ENCODE data around the gene GIPR. TPM values are rescaled to one million over a fixed set of nuclear protein-coding genes. Genes with fewer than 3 reads are reported as not detected.

Gene GIPR
- total RNA-seq, 1 donor from 2014 or later = 3.4 TPM

GRCh38 chr19:45643024-45643926 lies 24.7 kb upstream of the GIPR start:
- intact Hi-C loops (cut with DNase I) = loop anchor here (5.0 kb wide), 1 partner anchor 36 kb away; no protein-coding TSS in a partner anchor
- DNase-seq (ENCODE audit: extremely low spot score in 2 of 2) = no peak
- Histone ChIP-seq H3K36me3 (no peaks in the 10 kb centered on the region), H3K4me3 (peak overlapping the region in 1 of 2 donors; percentile 34), H3K9me3 (no peaks in the 10 kb centered on the region), H3K27ac (no peak overlapping the region), H3K4me1 (peaks cover 59% of the 10 kb centered on the region), H3K27me3 (no peaks in the 10 kb centered on the region)
- TF ChIP-seq POLR2AphosphoS5 (IDR thresholded peaks at IDR 0.05; ENCODE audit: insufficient read depth in 1 of 2, low read depth in 1 of 2) (peak in 1 of 2 donors; percentile 75), POLR2A (IDR thresholded peaks at IDR 0.05) (no peak), CTCF (IDR thresholded peaks at IDR 0.05) (peak; percentile 93 to 98 (median 96))

GRCh38 chr19:45643927-45644771 lies 23.9 kb upstream of the GIPR start:
- Histone ChIP-seq H3K27ac (no peak overlapping the region), H3K36me3 (no peaks in the 10 kb centered on the region), H3K4me3 (no peak overlapping the region), H3K9me3 (no peaks in the 10 kb centered on the region), H3K27me3 (no peaks in the 10 kb centered on the region), H3K4me1 (peaks cover 51% of the 10 kb centered on the region)
- no peak for TF ChIP-seq POLR2A (IDR thresholded peaks at IDR 0.05)
- no peak for TF ChIP-seq POLR2AphosphoS5 (IDR thresholded peaks at IDR 0.05; ENCODE audit: insufficient read depth in 1 of 2, low read depth in 1 of 2)
- intact Hi-C loops (cut with DNase I) = loop anchor here (5.0 kb wide), 1 partner anchor 37 kb away; no protein-coding TSS in a partner anchor
- DNase-seq (ENCODE audit: extremely low spot score in 2 of 2) = no peak

- Histone ChIP-seq H3K36me3 (no peaks in the 10 kb centered on the region), H3K27ac (no peak overlapping the region), H3K4me1 (peaks cover 45% of the 10 kb centered on the region), H3K27me3 (no peaks in the 10 kb centered on the region), H3K9me3 (no peaks in the 10 kb centered on the region), H3K4me3 (peak overlapping the region; percentile 27 to 38)
- DNase-seq (ENCODE audit: extremely low spot score in 2 of 2) = no peak
- no peak for TF ChIP-seq POLR2AphosphoS5 (IDR thresholded peaks at IDR 0.05; ENCODE audit: insufficient read depth in 1 of 2, low read depth in 1 of 2)
- no peak for TF ChIP-seq POLR2A (IDR thresholded peaks at IDR 0.05)
- TF ChIP-seq CTCF (IDR thresholded peaks at IDR 0.05) = no peak
- intact Hi-C loops (cut with DNase I) = no loop called here
Measured at GRCh38 chr19:45645068-45645630, 22.9 kb upstream of the GIPR start.

GRCh38 chr19:45645631-45646344 lies 22.2 kb upstream of the GIPR start:
- Histone ChIP-seq H3K4me3 (peak overlapping the region; percentile 27 to 38), H3K4me1 (peaks cover 45% of the 10 kb centered on the region), H3K27me3 (no peaks in the 10 kb centered on the region), H3K36me3 (no peaks in the 10 kb centered on the region), H3K27ac (no peak overlapping the region), H3K9me3 (no peaks in the 10 kb centered on the region)
- DNase-seq (ENCODE audit: extremely low spot score in 2 of 2) = no peak
- intact Hi-C loops (cut with DNase I) = no loop called here
- TF ChIP-seq CTCF (IDR thresholded peaks at IDR 0.05) (no peak), POLR2A (IDR thresholded peaks at IDR 0.05) (no peak), POLR2AphosphoS5 (IDR thresholded peaks at IDR 0.05; ENCODE audit: insufficient read depth in 1 of 2, low read depth in 1 of 2) (no peak)

- H3K27me3 ChIP-seq = no peaks in the 10 kb centered on the region
- H3K4me3 ChIP-seq = peak overlapping the region; percentile 27 to 38
- peaks cover 40% of the 10 kb centered on the region for H3K4me1 ChIP-seq
- DNase-seq (ENCODE audit: extremely low spot score in 2 of 2) = no peak
- no peak for TF ChIP-seq POLR2AphosphoS5 (IDR thresholded peaks at IDR 0.05; ENCODE audit: insufficient read depth in 1 of 2, low read depth in 1 of 2)
- TF ChIP-seq CTCF (IDR thresholded peaks at IDR 0.05) = no peak
- TF ChIP-seq POLR2A (IDR thresholded peaks at IDR 0.05) = no peak
- H3K36me3 ChIP-seq = no peaks in the 10 kb centered on the region
- H3K9me3 ChIP-seq = no peaks in the 10 kb centered on the region
- intact Hi-C loops (cut with DNase I) = no loop called here
- H3K27ac ChIP-seq = no peak overlapping the region
Measured at GRCh38 chr19:45646345-45646698, 21.7 kb upstream of the GIPR start.

Measured in vagina (tissue), 2 donors.